GM19099 (cell line): ENCODE results near the gene PYY.

Source experiments
- POLR2A ChIP-seq: IDR thresholded peaks from 3 replicates; pipeline ENCODE4 v1.6.1; 2011; ENCODE audit warnings: low read depth; ENCODE audit not compliant: insufficient read length; ENCODE audit errors: extremely low read depth

Gene PYY

DNA sequence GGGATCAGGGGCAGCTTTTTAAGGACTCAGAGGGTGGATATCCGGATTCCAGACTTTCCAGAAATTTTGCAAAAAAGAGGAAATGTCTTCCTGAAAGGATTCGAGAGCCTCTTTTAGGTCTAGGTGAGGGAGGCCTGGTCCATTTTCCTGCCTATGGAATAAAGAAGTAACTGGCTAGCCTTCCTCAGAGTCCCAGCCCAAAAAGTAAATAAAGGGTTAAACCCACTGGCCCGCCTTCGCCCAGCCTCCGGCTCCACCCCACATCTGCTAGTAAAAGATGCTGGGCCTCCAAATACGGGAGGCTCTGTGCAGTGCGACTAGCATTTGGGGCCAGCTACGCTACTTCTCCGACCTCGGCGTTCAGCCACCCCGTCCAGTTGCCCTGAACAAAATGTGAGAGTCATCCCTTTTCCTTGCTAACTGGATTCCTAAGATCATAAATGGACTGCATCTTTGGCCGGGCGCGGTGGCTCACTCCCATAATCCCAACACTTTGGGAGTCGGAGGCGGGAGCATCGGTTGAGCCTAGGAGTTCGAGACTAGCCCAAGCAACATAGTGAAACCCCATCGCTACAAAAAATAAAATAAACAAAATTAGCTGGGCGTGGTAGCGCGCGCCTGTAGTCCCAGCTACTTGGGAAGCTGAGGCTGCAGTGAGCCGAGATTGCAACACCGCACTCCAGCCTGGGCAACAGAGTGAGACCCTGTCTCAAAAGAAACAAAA is 45.6 kb downstream of the PYY start:
- TF ChIP-seq POLR2A, result no peak

DNA sequence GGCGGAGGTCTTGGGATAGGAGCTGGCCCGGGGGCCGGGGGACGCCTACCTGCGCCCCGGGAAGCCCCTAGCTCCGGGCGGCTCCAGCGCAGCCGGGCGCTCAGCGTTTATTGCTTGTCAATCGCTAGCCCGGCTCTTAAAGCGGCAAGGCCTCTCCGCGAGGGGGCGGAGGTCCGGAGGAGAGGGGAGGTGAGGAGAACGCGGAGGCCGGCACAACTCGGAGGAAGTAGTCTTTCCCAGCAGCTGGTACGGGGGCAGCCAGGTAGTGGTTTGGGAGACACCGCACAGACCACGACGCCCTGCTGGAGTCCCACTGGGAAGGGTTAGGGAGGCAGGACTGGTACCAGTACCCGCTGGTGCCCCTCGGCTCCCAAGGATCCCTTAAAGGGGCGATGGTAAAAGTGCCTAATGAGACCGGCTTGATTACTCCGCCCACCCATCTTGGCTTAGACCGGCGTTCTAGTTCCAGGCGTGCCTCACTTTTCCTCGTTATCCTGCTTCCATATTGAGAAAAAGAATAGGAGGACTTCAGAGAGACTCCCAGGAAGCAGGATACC is 46.2 kb downstream of the PYY start, which contains the start of gene MPP2:
Gene MPP2, minus strand, starts transcription at position 112 of the 557 bp plus-strand sequence. CDS start 3,076 bp downstream, outside the sequence.
- TF ChIP-seq POLR2A, result no peak

DNA sequence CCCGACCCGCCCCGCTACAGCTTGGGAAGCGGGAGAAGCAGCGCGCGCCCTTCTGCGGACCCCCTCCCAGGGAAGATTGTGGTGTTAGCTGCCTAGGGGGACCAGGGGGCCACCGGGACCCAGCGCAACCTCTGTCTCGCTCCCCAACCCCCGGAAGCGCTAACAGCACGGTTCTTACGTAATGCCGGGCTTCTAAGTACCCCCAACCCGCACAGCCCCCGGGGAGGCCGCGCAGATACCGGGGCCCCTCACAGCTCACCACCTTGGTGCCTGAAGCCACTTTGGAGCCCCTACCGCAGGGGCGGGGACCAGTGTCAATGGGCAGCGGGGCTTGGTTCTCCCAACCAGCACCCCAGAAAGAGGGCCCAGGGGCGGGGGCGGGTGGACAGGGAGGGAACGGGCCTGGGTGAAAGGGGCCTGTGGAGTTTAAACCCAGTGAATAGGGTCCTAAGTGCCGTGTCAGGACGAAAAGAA is 46.8 kb downstream of the PYY start:
- no peak for TF ChIP-seq POLR2A

DNA sequence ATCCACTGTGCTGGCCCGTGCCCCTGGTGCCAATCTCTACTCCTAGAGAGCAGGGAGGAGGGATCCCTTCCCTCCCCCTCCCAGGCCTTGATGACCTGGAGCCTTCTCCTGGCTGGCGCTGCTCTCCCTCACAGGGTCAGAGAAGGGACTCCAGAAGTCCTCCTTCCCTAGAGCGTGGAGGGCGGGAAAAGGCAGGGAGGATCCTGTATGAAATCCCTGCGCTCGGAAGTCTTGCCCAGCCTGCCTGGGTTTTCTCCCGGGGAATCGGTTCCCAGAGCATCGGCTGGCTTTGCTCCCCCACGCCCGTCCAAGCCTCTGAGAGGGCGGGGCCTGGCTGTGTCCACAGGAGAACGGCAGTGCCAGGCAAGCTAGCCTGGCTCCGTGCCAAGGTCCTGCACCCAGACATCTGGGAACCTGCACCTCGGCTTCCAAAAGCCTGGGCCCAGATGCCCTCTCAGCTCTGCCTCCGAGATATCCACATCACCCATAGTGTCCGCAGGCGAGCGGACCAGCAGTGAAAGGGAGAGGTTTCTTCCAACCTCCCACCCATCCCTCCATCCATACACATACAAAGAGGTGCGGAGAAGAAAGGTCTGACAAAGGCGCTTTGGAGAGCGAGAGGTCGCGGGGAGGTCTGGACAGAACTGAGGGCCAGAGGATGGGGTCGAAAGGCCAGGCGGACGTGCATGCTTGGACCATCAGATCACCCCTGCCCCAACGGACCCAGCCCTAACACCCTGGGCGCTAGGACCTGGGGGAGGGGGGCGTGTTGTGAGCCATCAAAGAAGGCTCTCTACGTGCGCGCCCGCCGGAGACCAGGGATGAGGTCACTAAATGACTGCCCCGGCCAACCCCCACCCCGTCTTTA is 47.5 kb downstream of the PYY start:
- no peak for TF ChIP-seq POLR2A

DNA sequence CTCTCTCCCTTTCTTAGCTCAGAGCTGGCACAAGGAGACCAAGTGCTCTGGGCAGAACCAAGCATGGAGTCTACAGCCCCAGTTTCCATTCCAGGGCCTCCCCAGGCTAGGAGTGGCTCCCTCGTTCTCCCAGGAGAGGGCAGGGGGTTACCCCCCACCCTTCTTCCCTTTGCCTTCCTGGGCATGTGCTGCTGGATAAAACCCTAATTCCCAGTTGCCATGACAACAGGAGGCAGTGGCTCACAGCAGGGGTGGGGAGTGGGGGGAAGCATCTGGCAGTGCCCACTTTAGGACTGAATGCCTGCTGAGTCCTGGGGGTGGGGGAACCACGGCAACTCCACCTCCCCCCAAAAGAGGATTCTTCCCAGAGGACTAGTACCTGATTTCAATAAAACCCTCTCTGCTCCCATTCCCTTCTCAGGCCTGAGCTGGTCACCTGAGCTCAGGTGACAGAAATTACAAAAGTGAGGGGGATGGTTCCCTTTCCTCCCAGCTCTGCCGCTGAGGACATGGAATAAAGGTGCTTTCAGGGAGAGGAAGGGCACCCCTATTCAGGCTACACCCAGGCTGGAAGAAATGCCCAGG is 48.2 kb downstream of the PYY start:
- TF ChIP-seq POLR2A, result no peak
